Upper lobe of right lung (tissue), 1 donor: ENCODE measurements around the gene FGF21. TPM values are rescaled to one million over a fixed set of nuclear protein-coding genes. Genes with fewer than 3 reads are reported as not detected.
A peak's percentile ranks its signal among the peaks of the same experiment; 100 is the strongest.

ENCODE experiments used
- ATAC-seq: fragments of 200-7000 bp; cut with Tn5 transposase; one replicate; pipeline ENCODE4 v1.9.1; 2020; ENCODE audit warnings: mild to moderate bottlenecking, moderate library complexity
- DNase-seq: peaks from one replicate; pipeline ENCODE4 v3.0.0-alpha.2; 2020
- H3K27ac ChIP-seq: fragments of 200-600 bp; one replicate; pipeline ENCODE4 v1.8.0; 2022
- H3K27me3 ChIP-seq: fragments of 200-600 bp; one replicate; pipeline ENCODE4 v1.8.0; 2022; ENCODE audit warnings: mild to moderate bottlenecking
- H3K36me3 ChIP-seq: fragments of 200-600 bp; one replicate; pipeline ENCODE4 v1.8.0; 2022
- H3K4me1 ChIP-seq: fragments of 200-600 bp; one replicate; pipeline ENCODE4 v1.8.0; 2022
- H3K4me3 ChIP-seq: fragments of 200-600 bp; one replicate; pipeline ENCODE4 v1.8.0; 2022; ENCODE audit warnings: mild to moderate bottlenecking
- H3K9me3 ChIP-seq: fragments of 200-600 bp; one replicate; pipeline ENCODE4 v1.8.0; 2022
- CTCF ChIP-seq: fragments of 200-600 bp; IDR thresholded peaks from one replicate; pipeline ENCODE4 v1.8.0; 2022; ENCODE audit warnings: antibody characterized with exemption
- intact Hi-C: fragments of 100-400 bp; cut with DNase I; formaldehyde crosslinking; loops from one replicate; pipeline ENCODE4 v1.11.0; 2022
- total RNA-seq: library from RNA; stranded (reverse); fragmentation: NEBNext Ultra II Directional; extraction: Animal tissue kit (Norgen Biotek cat#: 25700); gene quantifications from one replicate; pipeline ENCODE4 v1.2.1, GENCODE V29; 2021
- donor health status: DM: no; HTN: yes; CAD: no; lungs with severe emphysema.

Gene FGF21
- total RNA-seq, 1 donor from 2014 or later: not detected

DNA sequence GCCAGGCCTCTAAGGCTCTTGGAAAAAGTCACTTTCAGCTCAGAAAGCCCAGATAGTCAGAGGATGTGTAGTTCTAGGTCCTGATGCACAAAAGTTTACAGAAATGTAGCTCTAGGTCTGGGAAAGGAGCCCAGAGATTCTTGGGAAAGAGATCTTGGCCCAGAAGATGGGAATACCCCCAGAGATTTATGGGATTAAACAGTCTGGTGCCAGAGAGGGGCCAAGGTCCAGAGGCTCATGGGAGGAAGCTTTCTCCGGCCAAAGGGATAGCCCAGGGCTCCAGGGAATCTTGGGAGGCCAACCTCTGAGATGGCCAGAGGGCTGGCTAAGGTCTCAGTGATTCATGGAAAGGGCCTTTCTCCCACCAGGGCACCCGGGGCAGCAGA, 40.4 kb downstream of the FGF21 start:
- DNase-seq (no peak), ATAC-seq (no peak)
- H3K36me3 ChIP-seq: peaks cover 11% of the 10 kb centered on the region
- intact Hi-C loops: loop anchor here (5.0 kb wide), 1 partner anchor 37 kb away; no protein-coding TSS in a partner anchor
- H3K9me3 ChIP-seq: no peaks in the 10 kb centered on the region
- TF ChIP-seq CTCF: no peak
- H3K27ac ChIP-seq: peak overlapping the region; percentile 61
- peak overlapping the region; percentile 62 for H3K4me3 ChIP-seq
- H3K27me3 ChIP-seq: no peaks in the 10 kb centered on the region
- peaks cover 9% of the 10 kb centered on the region for H3K4me1 ChIP-seq

DNA sequence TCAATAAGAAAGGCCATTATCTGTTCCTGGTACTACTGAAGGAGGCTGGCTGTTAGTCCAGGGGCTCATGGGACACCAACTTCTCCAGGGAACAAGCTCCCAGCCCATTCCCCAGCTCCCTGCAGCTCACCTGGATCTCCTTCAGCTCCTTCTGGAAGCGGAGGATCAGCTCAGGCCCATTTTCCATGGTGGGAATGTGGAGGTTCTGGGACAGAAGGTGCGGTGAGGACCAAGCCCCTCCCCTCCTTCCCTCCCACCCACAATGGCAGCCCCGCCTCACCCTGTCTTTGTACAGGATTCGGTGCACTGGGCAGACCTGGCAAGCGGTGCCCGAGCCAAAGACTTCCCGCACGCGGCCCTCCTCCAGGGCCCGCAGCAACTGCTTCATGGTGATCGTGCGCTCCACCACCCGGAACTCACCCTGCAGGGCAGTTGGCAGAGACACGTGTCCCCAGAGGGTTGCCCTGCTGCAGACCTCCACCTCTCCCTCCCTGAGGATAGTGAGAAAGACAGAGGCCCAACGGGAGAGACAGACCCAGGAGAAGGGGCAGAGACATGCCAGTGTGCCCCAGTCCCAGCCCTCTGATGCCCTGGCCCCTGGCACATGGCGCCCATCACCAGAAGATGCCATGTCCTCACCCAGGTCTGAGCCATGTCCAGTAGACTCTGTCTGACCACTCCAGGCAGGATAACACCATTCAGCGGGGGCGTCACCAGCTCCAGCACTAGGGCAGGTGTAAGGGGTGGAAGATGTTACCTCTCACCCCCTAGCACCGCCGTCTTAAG, 41.2 kb downstream of the FGF21 start:
- no peak for DNase-seq

DNA sequence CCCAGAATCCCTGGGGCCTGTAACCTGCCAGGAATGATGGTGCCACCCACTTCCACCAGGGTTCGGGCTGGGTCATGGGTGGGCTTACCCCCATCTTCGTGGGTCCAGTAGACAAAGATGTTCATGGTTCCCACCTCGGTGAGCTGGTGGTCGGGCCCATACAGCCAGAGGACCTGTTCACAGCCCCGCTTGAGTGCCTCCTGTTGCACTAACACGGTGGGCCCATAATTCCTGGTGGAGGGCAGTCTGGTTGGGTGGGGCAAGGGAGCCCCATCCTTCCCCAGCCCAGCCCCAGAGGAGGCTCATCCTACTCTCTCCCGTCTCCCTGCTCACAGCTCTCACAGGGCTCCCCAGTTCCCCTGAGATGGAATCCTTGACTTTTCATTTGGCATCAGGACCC, 41.8 kb downstream of the FGF21 start:
- Histone ChIP-seq H3K36me3 (peaks cover 11% of the 10 kb centered on the region), H3K9me3 (no peaks in the 10 kb centered on the region), H3K27me3 (no peaks in the 10 kb centered on the region), H3K4me3 (no peak overlapping the region), H3K4me1 (peaks cover 9% of the 10 kb centered on the region), H3K27ac (no peak overlapping the region)
- DNase-seq (no peak), ATAC-seq (no peak)
- intact Hi-C loops: loop anchor here (5.0 kb wide), 1 partner anchor 35 kb away; no protein-coding TSS in a partner anchor
- TF ChIP-seq CTCF: no peak

More for the DNA sequence above, 41.2 kb downstream of the FGF21 start:
- Histone ChIP-seq H3K27me3 (no peaks in the 10 kb centered on the region), H3K4me3 (no peak overlapping the region), H3K36me3 (peaks cover 11% of the 10 kb centered on the region), H3K27ac (peak overlapping the region; percentile 61), H3K4me1 (peaks cover 9% of the 10 kb centered on the region), H3K9me3 (no peaks in the 10 kb centered on the region)
- TF ChIP-seq CTCF: no peak
- ATAC-seq: no peak
- intact Hi-C loops: loop anchor here (5.0 kb wide), 1 partner anchor 36 kb away; no protein-coding TSS in a partner anchor

DNA sequence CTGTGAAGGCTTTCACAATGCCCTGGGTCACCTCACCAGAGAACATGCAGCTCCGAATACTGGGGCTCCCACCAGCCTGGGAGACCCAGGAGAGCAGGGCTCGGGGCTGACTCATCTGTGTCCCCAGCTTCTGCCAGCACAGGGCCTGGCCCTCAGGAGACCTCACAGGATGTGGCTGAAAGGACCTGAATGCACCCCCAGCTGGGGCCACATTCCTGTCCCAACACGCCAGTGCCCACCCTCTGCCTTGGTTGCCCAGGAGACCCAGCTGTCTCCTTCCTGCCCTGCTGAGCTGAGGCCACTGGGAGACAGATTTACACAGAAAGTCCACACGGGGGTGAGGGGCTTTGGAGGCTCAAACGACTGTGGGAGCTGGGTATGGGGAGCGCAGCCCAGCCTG, 43.6 kb downstream of the FGF21 start:
- no peak overlapping the region for H3K27ac ChIP-seq
- no peak overlapping the region for H3K4me3 ChIP-seq
- ATAC-seq (no peak), DNase-seq (no peak)
- intact Hi-C loops: loop anchor here (5.0 kb wide), 1 partner anchor 33 kb away; no protein-coding TSS in a partner anchor
- no peaks in the 10 kb centered on the region for H3K9me3 ChIP-seq
- TF ChIP-seq CTCF: no peak
- no peaks in the 10 kb centered on the region for H3K27me3 ChIP-seq
- peaks cover 9% of the 10 kb centered on the region for H3K4me1 ChIP-seq
- peaks cover 11% of the 10 kb centered on the region for H3K36me3 ChIP-seq

GRCh38 chr19:48799358-48800300, 44.3 kb downstream of the FGF21 start:
- H3K27me3 ChIP-seq: no peaks in the 10 kb centered on the region
- H3K9me3 ChIP-seq: no peaks in the 10 kb centered on the region
- H3K27ac ChIP-seq: no peak overlapping the region
- ATAC-seq (no peak), DNase-seq (no peak)
- H3K36me3 ChIP-seq: peaks cover 11% of the 10 kb centered on the region
- intact Hi-C loops: loop anchor here (5.0 kb wide), 1 partner anchor 33 kb away; no protein-coding TSS in a partner anchor
- no peak for TF ChIP-seq CTCF
- H3K4me3 ChIP-seq: no peak overlapping the region
- peaks cover 9% of the 10 kb centered on the region for H3K4me1 ChIP-seq
